Measurements from ENCODE around the gene ARHGAP26.

- TF ChIP-seq EZH2 (IDR thresholded peaks at IDR 0.05; ENCODE audit: low read length) (no peak), CTCF (optimal IDR thresholded peaks at IDR 0.05 in 1 of 3, IDR thresholded peaks at IDR 0.05 in 1 of 3, conservative IDR thresholded peaks at IDR 0.05 in 1 of 3; ENCODE audit: extremely low read depth in 1 of 3, insufficient read depth in 2 of 3, low read length in 3 of 3) (no peak)
Observed at GRCh38 chr5:143147383-143147782, 377.2 kb downstream of the ARHGAP26 start.

Measured in keratinocyte (primary cell).